Measurements from ENCODE around the gene GAK.

GRCh38 chr4:858831-859451 lies 73.2 kb downstream of the GAK start:
- TF ChIP-seq CTCF (IDR thresholded peaks at IDR 0.05; ENCODE audit: borderline replicate concordance, extremely low read depth, low read length, poor library complexity, severe bottlenecking) (no peak), EZH2 (IDR thresholded peaks at IDR 0.05; ENCODE audit: borderline replicate concordance, low read depth, low read length, severe bottlenecking) (no peak)
